LNCAP (cell line): ENCODE results near the gene NCK2.

Experiments
- TF ChIP-seq, protein P1 (sequence below): fragments of 450-650 bp; IDR thresholded peaks from 2 replicates; pipeline ENCODE4 v1.5.1; 2017; ENCODE audit warnings: mild to moderate bottlenecking

Gene NCK2

DNA sequence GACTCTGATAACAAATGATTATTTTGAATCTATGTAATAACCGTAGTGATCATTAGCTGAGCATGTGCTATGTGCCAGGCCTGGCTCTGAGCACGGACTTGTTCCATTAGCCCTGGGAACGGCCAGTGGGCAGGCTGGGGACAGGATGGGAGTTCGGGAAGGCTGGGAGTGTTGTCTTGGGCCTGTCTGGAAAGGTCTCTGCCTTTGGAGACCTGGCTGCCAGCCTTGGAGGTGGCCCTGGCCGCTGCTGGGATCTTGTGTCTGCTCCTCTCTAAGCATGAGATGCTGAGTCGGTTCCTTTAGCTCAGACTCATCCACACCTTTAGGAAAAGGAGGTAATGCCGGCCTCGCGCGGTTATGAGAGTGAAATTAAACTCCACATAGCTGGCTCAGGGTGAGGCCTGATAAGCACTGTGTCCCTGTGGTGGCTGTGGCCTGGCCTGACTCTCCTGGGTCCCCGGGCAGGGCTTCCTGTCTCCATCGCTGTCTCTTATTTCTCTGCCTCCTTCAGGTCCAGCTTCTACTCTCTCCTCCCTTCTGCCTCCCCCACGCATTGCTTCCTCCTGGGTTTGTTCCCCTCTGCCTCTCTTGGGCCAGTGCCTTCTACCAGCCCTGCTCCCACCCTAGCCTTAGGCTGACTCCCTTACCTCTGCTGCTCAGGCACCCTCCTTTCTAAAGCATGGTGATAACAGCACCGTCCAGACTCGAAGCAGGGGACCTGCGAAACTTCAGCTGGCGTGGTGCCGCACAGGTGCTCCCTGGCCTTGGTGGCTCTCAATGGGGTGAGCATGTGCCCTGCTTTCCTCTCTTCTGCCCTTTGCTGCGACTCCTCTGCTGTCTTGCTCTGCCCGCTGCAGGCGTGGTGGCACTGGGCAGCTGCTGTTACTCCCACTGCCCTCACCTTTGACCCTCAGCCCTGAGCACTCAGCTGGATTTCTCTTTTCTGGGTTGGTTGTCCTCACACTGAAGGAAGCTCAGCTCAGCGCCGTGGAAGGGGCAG lies 41.8 kb downstream of the NCK2 start:
- TF ChIP-seq, protein P1, sequence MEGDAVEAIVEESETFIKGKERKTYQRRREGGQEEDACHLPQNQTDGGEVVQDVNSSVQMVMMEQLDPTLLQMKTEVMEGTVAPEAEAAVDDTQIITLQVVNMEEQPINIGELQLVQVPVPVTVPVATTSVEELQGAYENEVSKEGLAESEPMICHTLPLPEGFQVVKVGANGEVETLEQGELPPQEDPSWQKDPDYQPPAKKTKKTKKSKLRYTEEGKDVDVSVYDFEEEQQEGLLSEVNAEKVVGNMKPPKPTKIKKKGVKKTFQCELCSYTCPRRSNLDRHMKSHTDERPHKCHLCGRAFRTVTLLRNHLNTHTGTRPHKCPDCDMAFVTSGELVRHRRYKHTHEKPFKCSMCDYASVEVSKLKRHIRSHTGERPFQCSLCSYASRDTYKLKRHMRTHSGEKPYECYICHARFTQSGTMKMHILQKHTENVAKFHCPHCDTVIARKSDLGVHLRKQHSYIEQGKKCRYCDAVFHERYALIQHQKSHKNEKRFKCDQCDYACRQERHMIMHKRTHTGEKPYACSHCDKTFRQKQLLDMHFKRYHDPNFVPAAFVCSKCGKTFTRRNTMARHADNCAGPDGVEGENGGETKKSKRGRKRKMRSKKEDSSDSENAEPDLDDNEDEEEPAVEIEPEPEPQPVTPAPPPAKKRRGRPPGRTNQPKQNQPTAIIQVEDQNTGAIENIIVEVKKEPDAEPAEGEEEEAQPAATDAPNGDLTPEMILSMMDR = no peak

DNA sequence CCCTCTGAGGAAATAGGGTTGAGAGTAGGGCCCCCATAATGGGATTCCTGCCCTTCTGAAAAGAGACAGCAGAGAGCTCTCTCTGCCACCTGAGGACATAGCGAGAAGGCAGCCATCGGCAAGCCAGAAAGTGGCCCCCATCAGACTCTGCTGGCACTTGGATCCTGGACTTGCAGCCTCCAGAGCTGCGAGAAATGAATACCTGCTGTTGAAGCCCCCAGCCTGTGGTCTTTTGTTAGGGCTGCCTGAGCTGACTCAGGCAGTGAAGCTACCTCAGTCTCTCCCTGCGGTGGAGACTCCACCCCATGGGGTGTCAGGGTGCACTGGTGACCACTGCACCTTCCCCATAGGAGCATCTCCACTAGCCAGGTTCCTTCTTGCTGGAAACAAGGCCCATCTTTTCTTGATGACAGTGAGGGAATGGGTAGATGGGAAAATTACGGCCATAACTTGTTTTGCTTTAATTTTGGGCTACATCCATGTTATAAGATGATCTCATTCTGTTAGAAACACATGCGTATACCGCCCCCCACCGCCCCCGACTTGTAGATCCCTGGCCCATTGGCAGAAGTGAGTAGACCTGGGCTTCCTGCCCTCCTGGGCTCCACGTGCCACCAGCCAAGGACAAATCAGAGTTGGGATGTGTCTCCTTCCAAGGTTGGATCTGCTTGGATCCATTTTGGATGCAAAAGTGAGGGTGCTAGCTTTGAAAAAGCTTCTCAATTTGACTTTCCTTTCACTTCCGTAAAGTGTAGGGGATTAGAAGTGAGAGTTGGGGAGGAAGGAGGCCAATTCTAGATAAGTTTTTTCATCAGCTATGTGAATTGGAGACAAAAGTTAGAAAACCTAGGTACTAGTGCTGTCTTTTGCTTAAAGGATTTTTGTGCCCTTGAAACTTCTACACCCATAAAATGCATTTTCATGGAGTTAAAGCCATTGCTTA lies 42.9 kb downstream of the NCK2 start:
- TF ChIP-seq, protein P1 = peak; percentile 27; the same call in 1 of the 2 replicates

DNA sequence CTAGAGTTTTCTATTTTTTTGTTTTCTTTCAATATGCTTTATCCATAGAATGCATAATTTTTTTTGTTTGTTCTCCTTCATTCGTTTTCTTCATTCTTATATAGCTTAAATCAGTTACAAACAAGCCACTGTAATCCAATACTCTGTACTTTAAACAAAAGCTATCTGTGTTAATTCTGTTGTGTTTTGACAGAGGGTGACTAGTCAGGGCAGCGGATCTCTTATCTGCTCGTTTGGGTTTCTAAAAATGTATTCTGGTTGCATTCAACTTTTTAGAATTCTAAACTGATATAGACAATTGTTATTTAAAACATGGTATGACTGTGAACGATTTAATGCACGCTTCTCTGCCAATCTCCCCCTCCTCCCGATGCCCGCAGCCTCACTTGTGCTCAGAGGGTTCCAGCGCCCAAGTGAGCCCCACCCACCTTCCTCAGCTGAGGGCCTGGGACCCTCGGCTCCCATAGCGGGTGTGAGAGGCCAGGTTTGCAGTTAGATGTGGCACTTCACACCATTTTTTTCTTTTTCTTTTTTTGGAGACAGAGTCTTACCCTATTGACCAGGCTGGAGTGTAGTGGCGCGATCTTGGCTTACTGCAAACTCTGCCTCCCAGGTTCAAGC lies 44.1 kb downstream of the NCK2 start:
- TF ChIP-seq, protein P1 = no peak

DNA sequence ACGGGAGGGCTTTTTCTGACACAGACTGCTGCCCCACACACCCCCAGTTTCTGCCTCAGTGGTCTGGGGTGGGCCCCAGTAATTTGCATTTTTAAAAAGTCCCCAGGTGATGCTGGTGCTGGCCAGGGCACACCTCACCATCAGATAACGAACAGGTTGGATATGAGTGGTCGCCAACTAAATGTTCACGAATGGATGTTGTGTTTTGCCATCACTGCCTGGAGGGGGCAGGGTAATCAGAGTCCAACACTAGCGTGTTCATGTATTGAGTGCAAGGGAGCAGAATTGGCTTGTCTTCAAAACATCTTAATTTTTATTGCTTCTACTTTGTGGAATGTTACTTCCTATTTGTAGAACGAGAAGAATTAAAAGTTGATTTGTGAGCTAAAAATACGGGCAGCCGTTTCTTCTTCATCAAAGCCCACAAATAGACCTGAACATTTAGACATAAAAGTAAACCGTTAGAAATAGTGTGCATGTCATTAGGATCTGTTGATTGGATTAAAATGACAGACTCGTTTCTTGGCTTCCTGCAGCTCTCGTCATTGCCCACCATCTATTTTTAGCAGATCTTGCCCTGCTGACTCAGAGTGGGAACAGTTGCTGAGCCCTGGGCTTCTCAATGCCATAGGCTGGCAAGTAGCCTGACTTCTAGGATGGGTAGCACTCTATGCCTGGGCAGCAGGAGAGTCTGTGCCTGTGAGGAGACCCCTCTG lies 45.2 kb downstream of the NCK2 start:
- TF ChIP-seq, protein P1 = no peak

DNA sequence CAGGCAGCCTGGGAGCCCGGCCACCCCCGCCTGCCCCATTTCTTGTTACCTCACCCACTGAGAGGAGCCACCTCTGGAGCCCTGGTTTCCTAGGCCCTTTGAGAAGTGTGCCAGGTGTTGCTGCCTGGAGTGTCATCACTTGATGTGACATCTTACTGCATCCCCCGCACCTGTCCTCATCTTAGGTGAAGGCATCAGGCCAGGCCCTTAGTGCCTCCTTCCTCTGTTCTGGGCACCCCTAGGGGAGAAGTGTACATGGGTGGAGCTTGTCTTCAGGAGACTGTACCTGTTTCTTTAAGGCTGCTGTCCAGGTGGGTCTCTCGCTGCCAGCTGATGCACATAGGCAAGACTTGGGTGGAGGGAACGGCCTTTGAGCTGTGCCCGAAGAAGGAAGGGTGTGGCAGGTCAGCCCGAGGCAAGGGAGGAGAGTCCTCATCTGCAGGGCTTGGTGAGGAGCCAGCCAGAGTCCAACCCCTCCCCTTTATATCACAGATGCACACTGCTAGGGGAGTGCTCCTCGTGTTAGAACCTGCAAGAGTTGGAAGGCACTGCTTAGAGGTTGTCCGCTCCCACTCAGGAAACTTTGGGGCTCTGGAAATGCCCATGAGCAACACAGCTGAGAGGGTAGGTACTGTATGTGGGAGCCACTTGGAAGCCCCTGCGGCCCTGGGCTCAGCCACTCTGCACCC lies 45.9 kb downstream of the NCK2 start:
- TF ChIP-seq, protein P1 = no peak

DNA sequence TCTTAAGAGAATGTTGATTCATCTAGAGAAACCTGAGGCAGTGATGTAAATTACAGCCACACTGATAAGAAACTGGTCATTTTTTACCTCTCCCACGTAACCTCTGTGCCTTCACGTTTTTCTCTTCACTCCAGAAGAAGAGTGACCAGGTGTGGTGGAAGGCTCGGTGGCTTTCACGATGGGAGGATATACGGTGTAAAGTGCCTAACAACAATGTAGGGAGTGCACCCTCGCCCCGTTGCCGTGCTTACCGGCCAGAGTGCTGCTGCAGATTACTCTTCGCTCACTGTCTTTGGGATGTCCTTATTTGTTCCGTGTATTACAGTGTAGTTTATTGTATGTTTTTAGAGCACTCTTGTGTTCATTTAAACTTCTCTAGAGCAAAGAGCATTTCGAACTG lies 46.5 kb downstream of the NCK2 start:
- TF ChIP-seq, protein P1 = no peak
